OCI-LY1 (cell line): ENCODE measurements around the gene DDOST.

Experiments
- H2AFZ ChIP-seq: fragments of 200-600 bp; sonication (generic), shearing (Covaris generic); 2 replicates; pipeline ENCODE4 v1.6.0; 2014; ENCODE audit warnings: antibody characterized with exemption, mild to moderate bottlenecking, low read length
- H3F3A ChIP-seq: fragments of 200-600 bp; sonication (generic), shearing (Covaris generic); 2 replicates; pipeline ENCODE4 v1.6.0; 2014; ENCODE audit warnings: mild to moderate bottlenecking, antibody characterized with exemption, low read length, moderate library complexity; ENCODE audit not compliant: insufficient read depth
- H3K27ac ChIP-seq: fragments of 200-600 bp; sonication (generic); 2 replicates; pipeline ENCODE4 v1.5.1; 2014; ENCODE audit warnings: low read length, mixed run types, mild to moderate bottlenecking, low read depth; ENCODE audit not compliant: poor library complexity, severe bottlenecking
- H3K27me3 ChIP-seq: fragments of 200-600 bp; sonication (generic); 2 replicates; pipeline ENCODE4 v1.6.0; 2014; ENCODE audit warnings: antibody characterized with exemption, mild to moderate bottlenecking, low read length, moderate library complexity; ENCODE audit not compliant: insufficient read depth
- H3K36me3 ChIP-seq: fragments of 200-600 bp; sonication (generic); 2 replicates; pipeline ENCODE4 v1.6.1; 2014; ENCODE audit warnings: mild to moderate bottlenecking, antibody characterized with exemption, low read length, moderate library complexity, mixed read lengths; ENCODE audit not compliant: insufficient read depth
- H3K4me1 ChIP-seq: fragments of 200-600 bp; sonication (generic); 2 replicates; pipeline ENCODE4 v1.5.1; 2014; ENCODE audit warnings: mild to moderate bottlenecking, low read length, moderate library complexity; ENCODE audit not compliant: insufficient read depth, severe bottlenecking
- H3K4me2 ChIP-seq: fragments of 200-600 bp; sonication (generic), shearing (Covaris generic); 2 replicates; pipeline ENCODE4 v1.6.1; 2014; ENCODE audit warnings: low read length
- H3K4me3 ChIP-seq: fragments of 200-600 bp; sonication (generic); 2 replicates; pipeline ENCODE4 v1.5.1; 2014; ENCODE audit warnings: low read length, low read depth, mild to moderate bottlenecking, mixed read lengths; ENCODE audit not compliant: poor library complexity, severe bottlenecking
- H3K79me2 ChIP-seq: fragments of 200-600 bp; shearing (Covaris generic); 2 replicates; pipeline ENCODE4 v1.6.1; 2016; ENCODE audit warnings: mixed run types, low read length, mixed read lengths; ENCODE audit not compliant: insufficient read depth
- H3K9ac ChIP-seq: fragments of 200-600 bp; sonication (generic), shearing (Covaris generic); 2 replicates; pipeline ENCODE4 v1.6.1; 2014; ENCODE audit warnings: mild to moderate bottlenecking, low read length, mixed read lengths
- H3K9me2 ChIP-seq: fragments of 200-600 bp; sonication (generic), shearing (Covaris generic); 2 replicates; pipeline ENCODE4 v1.6.1; 2014; ENCODE audit warnings: low read depth, mild to moderate bottlenecking, low read length, mixed read lengths
- H3K9me3 ChIP-seq: fragments of 200-600 bp; shearing (Covaris generic); 2 replicates; pipeline ENCODE4 v1.6.1; 2014; ENCODE audit warnings: low read length, mixed read lengths
- H4K20me1 ChIP-seq: fragments of 200-600 bp; sonication (generic), shearing (Covaris generic); 2 replicates; pipeline ENCODE4 v1.6.0; 2016; ENCODE audit warnings: mild to moderate bottlenecking, low read length; ENCODE audit not compliant: insufficient read depth
- CTCF ChIP-seq: fragments of 200-600 bp; sonication (generic), shearing (Covaris generic); IDR thresholded peaks from 2 replicates; pipeline ENCODE4 v1.5.1; 2017; ENCODE audit warnings: mild to moderate bottlenecking, antibody characterized with exemption, low read length, moderate library complexity, mixed read lengths
- EZH2 ChIP-seq: fragments of 200-600 bp; sonication (generic), shearing (Covaris generic); IDR thresholded peaks from 2 replicates; pipeline ENCODE4 v1.8.0; 2017; ENCODE audit warnings: borderline replicate concordance, mixed run types, mild to moderate bottlenecking, antibody characterized with exemption, low read length, moderate library complexity, mixed read lengths

The DDOST gene

GRCh38 chr1:20626524-20626923, 34.6 kb downstream of the DDOST start:
- no peaks in the 10 kb centered on the region for H4K20me1 ChIP-seq
- TF ChIP-seq EZH2, result no peak
- no peaks in the 10 kb centered on the region for H3K27me3 ChIP-seq
- no peaks in the 10 kb centered on the region for H3K36me3 ChIP-seq
- no peak overlapping the region for H3K9ac ChIP-seq
- no peaks in the 10 kb centered on the region for H3K9me2 ChIP-seq
- no peak overlapping the region for H3K4me2 ChIP-seq
- no peak overlapping the region for H3K4me3 ChIP-seq
- no peak overlapping the region for H2AFZ ChIP-seq
- H3K9me3 ChIP-seq, result no peaks in the 10 kb centered on the region
- no peak overlapping the region for H3K27ac ChIP-seq
- no peaks in the 10 kb centered on the region for H3F3A ChIP-seq
- H3K4me1 ChIP-seq, result no peaks in the 10 kb centered on the region
- H3K79me2 ChIP-seq, result no peaks in the 10 kb centered on the region

- Histone ChIP-seq H3K9ac (no peak overlapping the region), H3K9me3 (no peaks in the 10 kb centered on the region), H3K79me2 (no peaks in the 10 kb centered on the region), H3K4me3 (no peak overlapping the region), H4K20me1 (no peaks in the 10 kb centered on the region), H3K27me3 (no peaks in the 10 kb centered on the region), H3K36me3 (no peaks in the 10 kb centered on the region), H3K9me2 (no peaks in the 10 kb centered on the region), H2AFZ (no peak overlapping the region), H3K4me2 (no peak overlapping the region), H3K4me1 (no peaks in the 10 kb centered on the region), H3K27ac (no peak overlapping the region), H3F3A (no peaks in the 10 kb centered on the region)
- TF ChIP-seq CTCF (no peak), EZH2 (no peak)
These were observed 35.1 kb downstream of the DDOST start for GRCh38 chr1:20626098-20626427.

- Histone ChIP-seq H3K36me3 (no peaks in the 10 kb centered on the region), H3K9me2 (no peaks in the 10 kb centered on the region), H3K4me1 (no peaks in the 10 kb centered on the region), H4K20me1 (no peaks in the 10 kb centered on the region), H3F3A (no peaks in the 10 kb centered on the region), H3K79me2 (no peaks in the 10 kb centered on the region), H3K4me2 (no peak overlapping the region), H3K27me3 (no peaks in the 10 kb centered on the region), H2AFZ (no peak overlapping the region), H3K9ac (no peak overlapping the region), H3K4me3 (no peak overlapping the region), H3K9me3 (no peaks in the 10 kb centered on the region), H3K27ac (no peak overlapping the region)
- TF ChIP-seq EZH2 (no peak), CTCF (no peak)
These were observed 35.7 kb downstream of the DDOST start for GRCh38 chr1:20625176-20626097.

DNA sequence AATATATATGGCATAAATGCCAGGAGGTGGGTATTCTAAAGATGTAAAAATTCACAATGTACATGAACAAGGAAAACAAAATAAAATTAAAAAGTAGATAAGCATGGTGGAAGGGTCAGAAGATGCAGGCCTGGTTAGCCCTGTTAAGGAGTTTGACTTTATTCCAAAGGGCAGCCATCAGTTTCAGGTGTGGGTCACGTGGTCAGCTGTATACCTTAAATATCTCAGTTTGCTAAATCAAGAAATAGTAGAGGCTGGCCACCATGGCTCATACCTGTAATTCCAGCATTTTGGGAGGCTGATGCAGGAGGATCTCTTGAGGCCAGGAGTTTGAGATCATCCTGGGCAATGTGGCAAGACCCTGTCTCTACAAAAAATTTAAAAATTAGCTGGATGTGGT, 36.5 kb downstream of the DDOST start:
- H3K4me2 ChIP-seq, result no peak overlapping the region

More for the DNA sequence above, 36.5 kb downstream of the DDOST start:
- Histone ChIP-seq H3K36me3 (no peaks in the 10 kb centered on the region), H3K4me3 (no peak overlapping the region), H3K4me1 (no peaks in the 10 kb centered on the region), H3K9me2 (no peaks in the 10 kb centered on the region), H3K27me3 (no peaks in the 10 kb centered on the region), H3K79me2 (no peaks in the 10 kb centered on the region), H4K20me1 (no peaks in the 10 kb centered on the region), H3K9me3 (no peaks in the 10 kb centered on the region), H3K9ac (no peak overlapping the region), H2AFZ (no peak overlapping the region), H3K27ac (no peak overlapping the region), H3F3A (no peaks in the 10 kb centered on the region)
- TF ChIP-seq EZH2, result no peak
- no peak for TF ChIP-seq CTCF
